Heart right ventricle (tissue), 16 donors: ENCODE results near the gene LIPG. TPM values are rescaled to one million over a fixed set of nuclear protein-coding genes. Genes with fewer than 3 reads are reported as not detected.

Source experiments
- ATAC-seq, 8 donors: fragments of 200-7000 bp; cut with Tn5 transposase; one replicate each; pipeline ENCODE4 v1.9.1; 2020; ENCODE audit warnings: mild to moderate bottlenecking in 8 of 8, moderate library complexity in 8 of 8, moderate number of reproducible peaks in 1 of 8
- DNase-seq, 2 donors: peaks; one replicate each; pipeline ENCODE4 v3.0.0-alpha.2; 2020
- H3K27ac ChIP-seq, 10 donors: fragments of 200-600 bp; sonication (generic) in 2 of 10; one replicate each; pipeline versions ENCODE4 v1.5.0 to v1.8.0; 2020 to 2022; ENCODE audit warnings: mild to moderate bottlenecking in 3 of 10
- H3K27me3 ChIP-seq, 7 donors: fragments of 200-600 bp; one replicate each; pipeline ENCODE4 v1.8.0; 2021 to 2022; ENCODE audit warnings: mild to moderate bottlenecking in 2 of 7
- H3K36me3 ChIP-seq, 9 donors: fragments of 200-600 bp; sonication (generic) in 1 of 9; one replicate each; pipeline versions ENCODE4 v1.5.0 to v1.8.0; 2020 to 2022; ENCODE audit warnings: mild to moderate bottlenecking in 2 of 9
- H3K4me1 ChIP-seq, 9 donors: fragments of 200-600 bp; sonication (generic) in 1 of 9; one replicate each; pipeline versions ENCODE4 v1.5.0 to v1.8.0; 2020 to 2022; ENCODE audit warnings: mild to moderate bottlenecking in 4 of 9
- H3K4me3 ChIP-seq, 10 donors: fragments of 200-600 bp; sonication (generic) in 2 of 10; one replicate each; pipeline versions ENCODE4 v1.5.0 to v1.8.0; 2020 to 2022; ENCODE audit warnings: mild to moderate bottlenecking in 7 of 10, moderate library complexity in 2 of 10
- H3K9me3 ChIP-seq, 11 donors: fragments of 200-600 bp in 10 of 11; sonication (generic) in 2 of 11; one replicate each; pipeline versions ENCODE4 v1.5.0 to v1.8.0; 2013 to 2022; ENCODE audit warnings: mild to moderate bottlenecking in 2 of 11, control low read depth in 1 of 11, moderate library complexity in 1 of 11
- CTCF ChIP-seq, 9 donors: fragments of 200-600 bp; sonication (generic) in 2 of 9; IDR thresholded peaks; one replicate each; pipeline versions ENCODE4 v1.5.0 to v1.8.0; 2021 to 2022; ENCODE audit warnings: antibody characterized with exemption in 9 of 9, mild to moderate bottlenecking in 5 of 9, moderate library complexity in 1 of 9
- WGBS, 2 donors: extraction: QIAGEN DNeasy Blood & Tissue Kit; methylation state at CpG; one replicate each; pipeline ENCODE4 v1.1.7; 2013; ENCODE audit warnings: inconsistent platforms in 1 of 2; 5-methylcytosine and 5-hydroxymethylcytosine counted together
- intact Hi-C, 10 donors: fragments of 100-400 bp; cut with DNase I; formaldehyde crosslinking; loops; one replicate each; pipeline versions ENCODE4 v1.11.1 to v1.14.2; 2022
- polyA plus RNA-seq, 2 donors: library from polyadenylated mRNA; stranded (reverse); fragments of 200-250 nt; gene quantifications; one replicate each; pipeline ENCODE4 v1.2.3, GENCODE V29; 2013
- total RNA-seq, 10 donors: library from RNA; stranded (reverse); fragmentation: NEBNext Ultra II Directional in 3 of 10; extraction: Animal tissue kit (Norgen Biotek cat#: 25700) in 3 of 10; gene quantifications; one replicate each; pipeline versions ENCODE4 v1.2.1 to v1.2.4, GENCODE V29; 2021 to 2023
- donor health status: Arrhythmogenic right ventricular cardiomyopathy.
- donor health status: ischemic (EF 13 %, LVEDD 7.1; RV severe dilation, severe dysfunction).
- donor health status: healthy with polysubstance abuse.
- donor health status: DM: no; HTN: yes; CAD: no.
- donor health status: DM: no; HTN: no; CAD: no.
- donor health status: ischemic (EF 25% LVEDD 6.9; RV normal size, moderate dysfunction).
- donor health status: ischemic (EF 25% LVEDD 5.7; RV mildly dilated, moderate dysfunction).
- donor health status: healthy.
- donor health status: DM: yes; HTN: yes; CAD: no.
- donor health status: Ischemic cardiomyopathy.
- donor health status: ischemic (EF 35%, LVEDD 5.7; RV mildly dilated, moderate dysfunction).
- donor health status: nonischemic (EF 11% LVEDD 7.7; RV severe dilation, severe dysfunction).
- donor health status: DM: yes; HTN: yes; CAD: no.
- donor health status: PGD.
- donor health status: ischemic (EF 29% LVEDD 5.4; RV normal size, mild dysfunction).
- donor health status: nonischemic (EF 23%, LVEDD 6.1; RV moderate dilation, normal function).

LIPG gene
- total and polyA plus RNA-seq, 12 donors, result 0.07 to 14.0 (median 0.42) TPM; not detected in 3

- ATAC-seq (no peak), DNase-seq (no peak)
- H3K27me3 ChIP-seq, result peaks cover 0 to 38% (median 12%) of the 10 kb centered on the region in 7 donors
- no peak for TF ChIP-seq CTCF (IDR thresholded peaks at IDR 0.05)
- H3K4me1 ChIP-seq, result peaks cover 0 to 15% (median 0%) of the 10 kb centered on the region in 9 donors
- WGBS, 2 donors, result 77 to 79% methylated on average over 7 of the region's 7 CpGs
- H3K9me3 ChIP-seq, result no peaks in the 10 kb centered on the region
- no peaks in the 10 kb centered on the region for H3K36me3 ChIP-seq
- no peak overlapping the region for H3K4me3 ChIP-seq
- no peak overlapping the region for H3K27ac ChIP-seq
- intact Hi-C loops, result no loop called here
Observed at GRCh38 chr18:49619801-49620200, 57.9 kb downstream of the LIPG start.

GRCh38 chr18:49621301-49621700 lies 59.4 kb downstream of the LIPG start:
- intact Hi-C loops, result no loop called here
- Histone ChIP-seq H3K4me1 (peaks cover 0 to 15% (median 0%) of the 10 kb centered on the region in 9 donors), H3K27me3 (peaks cover 0 to 39% (median 12%) of the 10 kb centered on the region in 7 donors), H3K4me3 (no peak overlapping the region), H3K36me3 (no peaks in the 10 kb centered on the region), H3K9me3 (no peaks in the 10 kb centered on the region), H3K27ac (no peak overlapping the region)
- TF ChIP-seq CTCF (IDR thresholded peaks at IDR 0.05), result no peak
- DNase-seq, result no peak
- ATAC-seq, result no peak
- 76 to 79% methylated on average over 3 of the region's 3 CpGs for WGBS, 2 donors

- DNase-seq, result no peak
- peaks cover 0 to 15% (median 0%) of the 10 kb centered on the region in 9 donors for H3K4me1 ChIP-seq
- H3K27me3 ChIP-seq, result peaks cover 0 to 39% (median 17%) of the 10 kb centered on the region in 7 donors
- TF ChIP-seq CTCF (IDR thresholded peaks at IDR 0.05), result no peak
- no peak for ATAC-seq
- intact Hi-C loops, result no loop called here
- no peaks in the 10 kb centered on the region for H3K36me3 ChIP-seq
- 54 to 64% methylated on average over 12 of the region's 12 CpGs for WGBS, 2 donors
- no peak overlapping the region for H3K27ac ChIP-seq
- no peak overlapping the region for H3K4me3 ChIP-seq
- H3K9me3 ChIP-seq, result no peaks in the 10 kb centered on the region
Observed at GRCh38 chr18:49621717-49622351, 60.0 kb downstream of the LIPG start.

- no peak for TF ChIP-seq CTCF (IDR thresholded peaks at IDR 0.05)
- intact Hi-C loops, result no loop called here
- WGBS, 2 donors, result 90 to 91% methylated on average over 6 of the region's 6 CpGs
Observed at GRCh38 chr18:49623571-49623970, 61.7 kb downstream of the LIPG start.

More at GRCh38 chr18:49623571-49623970, 61.7 kb downstream of the LIPG start:
- Histone ChIP-seq H3K36me3 (no peaks in the 10 kb centered on the region), H3K4me1 (peaks cover 0 to 15% (median under 1%) of the 10 kb centered on the region in 9 donors), H3K27me3 (peaks cover 0 to 39% (median 24%) of the 10 kb centered on the region in 7 donors), H3K4me3 (no peak overlapping the region), H3K9me3 (no peaks in the 10 kb centered on the region), H3K27ac (no peak overlapping the region)
- no peak for DNase-seq
- ATAC-seq, result no peak
